ENCODE data around the gene CLIP3.

DNA sequence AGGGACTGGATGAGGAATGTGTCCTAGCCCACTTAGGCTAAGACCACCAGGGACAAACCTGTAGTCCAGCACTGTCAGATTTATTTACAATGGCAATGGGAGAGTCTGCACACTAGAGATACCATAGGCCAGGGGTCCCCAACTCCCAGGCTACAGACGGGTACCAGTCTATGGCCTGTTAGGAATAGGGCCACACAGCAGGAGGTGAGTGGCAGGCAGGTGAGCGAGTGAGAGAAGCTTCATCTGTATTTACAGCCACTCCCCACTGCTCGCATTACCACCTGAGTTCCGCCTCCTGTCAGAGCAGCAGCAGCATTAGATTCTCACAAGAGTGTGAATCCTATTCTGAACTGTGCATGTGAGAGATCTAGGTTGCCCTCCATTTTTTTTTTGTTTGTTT, 19.0 kb upstream of the CLIP3 start:
- TF ChIP-seq EZH2 (IDR thresholded peaks at IDR 0.05; ENCODE audit: low read length, missing control alignments): no peak
- TF ChIP-seq, protein P1, sequence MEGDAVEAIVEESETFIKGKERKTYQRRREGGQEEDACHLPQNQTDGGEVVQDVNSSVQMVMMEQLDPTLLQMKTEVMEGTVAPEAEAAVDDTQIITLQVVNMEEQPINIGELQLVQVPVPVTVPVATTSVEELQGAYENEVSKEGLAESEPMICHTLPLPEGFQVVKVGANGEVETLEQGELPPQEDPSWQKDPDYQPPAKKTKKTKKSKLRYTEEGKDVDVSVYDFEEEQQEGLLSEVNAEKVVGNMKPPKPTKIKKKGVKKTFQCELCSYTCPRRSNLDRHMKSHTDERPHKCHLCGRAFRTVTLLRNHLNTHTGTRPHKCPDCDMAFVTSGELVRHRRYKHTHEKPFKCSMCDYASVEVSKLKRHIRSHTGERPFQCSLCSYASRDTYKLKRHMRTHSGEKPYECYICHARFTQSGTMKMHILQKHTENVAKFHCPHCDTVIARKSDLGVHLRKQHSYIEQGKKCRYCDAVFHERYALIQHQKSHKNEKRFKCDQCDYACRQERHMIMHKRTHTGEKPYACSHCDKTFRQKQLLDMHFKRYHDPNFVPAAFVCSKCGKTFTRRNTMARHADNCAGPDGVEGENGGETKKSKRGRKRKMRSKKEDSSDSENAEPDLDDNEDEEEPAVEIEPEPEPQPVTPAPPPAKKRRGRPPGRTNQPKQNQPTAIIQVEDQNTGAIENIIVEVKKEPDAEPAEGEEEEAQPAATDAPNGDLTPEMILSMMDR (conservative IDR thresholded peaks at IDR 0.05 in 1 of 2, IDR thresholded peaks at IDR 0.05 in 1 of 2; ENCODE audit: low read depth in 1 of 2, low read length in 2 of 2): no peak

Data from fibroblast of lung (primary cell).